ENCODE data around the gene SZT2. TPM values are rescaled to one million over a fixed set of nuclear protein-coding genes. Genes with fewer than 3 reads are reported as not detected.
"Not testable (repeated sequence)": the region's sequence is repeated elsewhere in the genome, so short reads cannot be mapped to it uniquely, and the experiment has no call there.

Gene SZT2
- total RNA-seq, 1 experiment from 2014 or later, result 15.6 TPM

- DNase-seq (ENCODE audit: low read depth in 1 of 2, low spot score in 2 of 2); H3K4me3 ChIP-seq; H3K27ac ChIP-seq; H3K4me1 ChIP-seq (replicated peaks); H3K27me3 ChIP-seq (replicated peaks); H3K9me3 ChIP-seq (replicated peaks): not testable (repeated sequence)
- H3K36me3 ChIP-seq, result peaks cover 53% of the 10 kb centered on the region
Measured at GRCh38 chr1:43413426-43413825, 23.7 kb downstream of the SZT2 start.

- H3K36me3 ChIP-seq, result peaks cover 55% of the 10 kb centered on the region
- DNase-seq (ENCODE audit: low read depth in 1 of 2, low spot score in 2 of 2), result peak; percentile 67 to 70
- no peak overlapping the region for H3K27ac ChIP-seq
- H3K9me3 ChIP-seq (replicated peaks), result no peaks in the 10 kb centered on the region
- H3K27me3 ChIP-seq (replicated peaks), result no peaks in the 10 kb centered on the region
- no peaks in the 10 kb centered on the region for H3K4me1 ChIP-seq (replicated peaks)
- no peak overlapping the region for H3K4me3 ChIP-seq
Measured at GRCh38 chr1:43414634-43415223, 25.0 kb downstream of the SZT2 start.

- Histone ChIP-seq H3K4me3 (no peak overlapping the region), H3K4me1 (replicated peaks) (no peaks in the 10 kb centered on the region), H3K27me3 (replicated peaks) (no peaks in the 10 kb centered on the region), H3K36me3 (peaks cover 61% of the 10 kb centered on the region), H3K9me3 (replicated peaks) (no peaks in the 10 kb centered on the region), H3K27ac (no peak overlapping the region)
- no peak for DNase-seq (ENCODE audit: low read depth in 1 of 2, low spot score in 2 of 2)
Measured at GRCh38 chr1:43415901-43416300, 26.2 kb downstream of the SZT2 start.

- no peaks in the 10 kb centered on the region for H3K27me3 ChIP-seq (replicated peaks)
- H3K4me1 ChIP-seq (replicated peaks), result no peaks in the 10 kb centered on the region
- H3K27ac ChIP-seq, result no peak overlapping the region
- H3K4me3 ChIP-seq, result no peak overlapping the region
- DNase-seq (ENCODE audit: low read depth in 1 of 2, low spot score in 2 of 2), result no peak
- no peaks in the 10 kb centered on the region for H3K9me3 ChIP-seq (replicated peaks)
- peaks cover 78% of the 10 kb centered on the region for H3K36me3 ChIP-seq
Measured at GRCh38 chr1:43418858-43419257, 29.2 kb downstream of the SZT2 start.

- Histone ChIP-seq H3K4me3 (no peak overlapping the region), H3K4me1 (replicated peaks) (no peaks in the 10 kb centered on the region), H3K36me3 (peaks cover 85% of the 10 kb centered on the region), H3K9me3 (replicated peaks) (no peaks in the 10 kb centered on the region), H3K27ac (no peak overlapping the region), H3K27me3 (replicated peaks) (no peaks in the 10 kb centered on the region)
- DNase-seq (ENCODE audit: low read depth in 1 of 2, low spot score in 2 of 2), result no peak
Measured at GRCh38 chr1:43419627-43420425, 30.1 kb downstream of the SZT2 start.

- Histone ChIP-seq H3K4me1 (replicated peaks) (no peaks in the 10 kb centered on the region), H3K27ac (no peak overlapping the region), H3K9me3 (replicated peaks) (no peaks in the 10 kb centered on the region), H3K36me3 (peaks cover 85% of the 10 kb centered on the region), H3K4me3 (no peak overlapping the region), H3K27me3 (replicated peaks) (no peaks in the 10 kb centered on the region)
- no peak for DNase-seq (ENCODE audit: low read depth in 1 of 2, low spot score in 2 of 2)
Measured at GRCh38 chr1:43420874-43421273, 31.2 kb downstream of the SZT2 start.

- H3K27ac ChIP-seq, result no peak overlapping the region
- no peak for DNase-seq (ENCODE audit: low read depth in 1 of 2, low spot score in 2 of 2)
- H3K9me3 ChIP-seq (replicated peaks), result no peaks in the 10 kb centered on the region
- peaks cover 87% of the 10 kb centered on the region for H3K36me3 ChIP-seq
- no peaks in the 10 kb centered on the region for H3K27me3 ChIP-seq (replicated peaks)
- no peaks in the 10 kb centered on the region for H3K4me1 ChIP-seq (replicated peaks)
- H3K4me3 ChIP-seq, result no peak overlapping the region
Measured at GRCh38 chr1:43421396-43421795, 31.7 kb downstream of the SZT2 start.

GRCh38 chr1:43421976-43422750 lies 32.5 kb downstream of the SZT2 start:
- no peak for DNase-seq (ENCODE audit: low read depth in 1 of 2, low spot score in 2 of 2)
- Histone ChIP-seq H3K27me3 (replicated peaks) (no peaks in the 10 kb centered on the region), H3K9me3 (replicated peaks) (no peaks in the 10 kb centered on the region), H3K4me1 (replicated peaks) (no peaks in the 10 kb centered on the region), H3K4me3 (no peak overlapping the region), H3K27ac (no peak overlapping the region), H3K36me3 (peaks cover 87% of the 10 kb centered on the region)

- Histone ChIP-seq H3K36me3 (peaks cover 89% of the 10 kb centered on the region), H3K9me3 (replicated peaks) (no peaks in the 10 kb centered on the region), H3K27ac (no peak overlapping the region), H3K4me1 (replicated peaks) (no peaks in the 10 kb centered on the region), H3K27me3 (replicated peaks) (no peaks in the 10 kb centered on the region), H3K4me3 (no peak overlapping the region)
- no peak for DNase-seq (ENCODE audit: low read depth in 1 of 2, low spot score in 2 of 2)
Measured at GRCh38 chr1:43422995-43423671, 33.4 kb downstream of the SZT2 start.

- Histone ChIP-seq H3K4me1 (replicated peaks) (no peaks in the 10 kb centered on the region), H3K27ac (no peak overlapping the region), H3K27me3 (replicated peaks) (no peaks in the 10 kb centered on the region), H3K4me3 (no peak overlapping the region), H3K9me3 (replicated peaks) (no peaks in the 10 kb centered on the region), H3K36me3 (peaks cover 89% of the 10 kb centered on the region)
- DNase-seq (ENCODE audit: low read depth in 1 of 2, low spot score in 2 of 2), result no peak
Measured at GRCh38 chr1:43423672-43424550, 34.2 kb downstream of the SZT2 start.

GRCh38 chr1:43425045-43425444 lies 35.3 kb downstream of the SZT2 start:
- no peak overlapping the region for H3K4me3 ChIP-seq

GRCh38 chr1:43426221-43426620 lies 36.5 kb downstream of the SZT2 start:
- no peak for DNase-seq (ENCODE audit: low read depth in 1 of 2, low spot score in 2 of 2)
- Histone ChIP-seq H3K4me1 (replicated peaks) (no peaks in the 10 kb centered on the region), H3K27ac (no peak overlapping the region), H3K9me3 (replicated peaks) (no peaks in the 10 kb centered on the region), H3K27me3 (replicated peaks) (no peaks in the 10 kb centered on the region), H3K4me3 (no peak overlapping the region), H3K36me3 (peaks cover 86% of the 10 kb centered on the region)

More at GRCh38 chr1:43425045-43425444, 35.3 kb downstream of the SZT2 start:
- no peak for DNase-seq (ENCODE audit: low read depth in 1 of 2, low spot score in 2 of 2)
- Histone ChIP-seq H3K27ac (no peak overlapping the region), H3K9me3 (replicated peaks) (no peaks in the 10 kb centered on the region), H3K4me1 (replicated peaks) (no peaks in the 10 kb centered on the region), H3K27me3 (replicated peaks) (no peaks in the 10 kb centered on the region), H3K36me3 (peaks cover 86% of the 10 kb centered on the region)

- Histone ChIP-seq H3K36me3 (peaks cover 87% of the 10 kb centered on the region), H3K27me3 (replicated peaks) (no peaks in the 10 kb centered on the region), H3K27ac (no peak overlapping the region), H3K9me3 (replicated peaks) (no peaks in the 10 kb centered on the region), H3K4me3 (no peak overlapping the region), H3K4me1 (replicated peaks) (no peaks in the 10 kb centered on the region)
- DNase-seq (ENCODE audit: low read depth in 1 of 2, low spot score in 2 of 2), result no peak
Measured at GRCh38 chr1:43427524-43427923, 37.8 kb downstream of the SZT2 start.
